NCI-H526 (cell line): ENCODE measurements around the gene DVL1.

Experiments
- DNase-seq, 2 experiments: peaks; one replicate each; lab custom pipeline; 2025; lab: John Stamatoyannopoulos, UW

Gene DVL1

GRCh38 chr1:1356166-1356795 lies 7.1 kb upstream of the DVL1 start:
- DNase-seq = no peak

- DNase-seq = peak in 1 of 2 experiments; percentile 83
Measured at GRCh38 chr1:1355416-1355815, 6.2 kb upstream of the DVL1 start.

- no peak for DNase-seq
Measured at GRCh38 chr1:1354271-1355247, 5.3 kb upstream of the DVL1 start.

- no peak for DNase-seq
Measured at GRCh38 chr1:1353389-1354151, 4.4 kb upstream of the DVL1 start.

GRCh38 chr1:1352786-1353388 lies 3.7 kb upstream of the DVL1 start:
- no peak for DNase-seq

GRCh38 chr1:1351511-1352427 lies 2.6 kb upstream of the DVL1 start:
- no peak for DNase-seq

- peak in 1 of 2 experiments; percentile 48 for DNase-seq
Measured at GRCh38 chr1:1348420-1349255, 580 bp downstream of the DVL1 start.

GRCh38 chr1:1347663-1348419 lies 1.4 kb downstream of the DVL1 start:
- DNase-seq = peak in 1 of 2 experiments; percentile 71

GRCh38 chr1:1347026-1347595 lies 2.1 kb downstream of the DVL1 start:
- no peak for DNase-seq

GRCh38 chr1:1346501-1346890 lies 2.7 kb downstream of the DVL1 start:
- no peak for DNase-seq

GRCh38 chr1:1345860-1346500 lies 3.2 kb downstream of the DVL1 start:
- no peak for DNase-seq

GRCh38 chr1:1345384-1345783 lies 3.8 kb downstream of the DVL1 start:
- DNase-seq = no peak

GRCh38 chr1:1344655-1345361 lies 4.4 kb downstream of the DVL1 start:
- peak in 1 of 2 experiments; percentile 46 for DNase-seq

- no peak for DNase-seq
Measured at GRCh38 chr1:1343811-1344421, 5.3 kb downstream of the DVL1 start.

- DNase-seq = no peak
Measured at GRCh38 chr1:1342584-1343115, 6.6 kb downstream of the DVL1 start.

GRCh38 chr1:1342061-1342562 lies 7.1 kb downstream of the DVL1 start:
- no peak for DNase-seq

- DNase-seq = no peak
Measured at GRCh38 chr1:1341549-1342021, 7.6 kb downstream of the DVL1 start.
